Fibroblast of skin of right quadriceps (primary cell): Measurements from ENCODE around the gene BCLAF1.
"Not testable (repeated sequence)": the region's sequence is repeated elsewhere in the genome, so short reads cannot be mapped to it uniquely, and the experiment has no call there.

Source experiments
- DNase-seq: peaks from one replicate; pipeline ENCODE4 v3.0.0-alpha.2; 2013

The BCLAF1 gene

GRCh38 chr6:136308469-136308868, 18.8 kb upstream of the BCLAF1 start:
- not testable (repeated sequence) for DNase-seq

- no peak for DNase-seq
Measured at GRCh38 chr6:136307351-136307750, 17.7 kb upstream of the BCLAF1 start.

GRCh38 chr6:136306466-136306865, 16.8 kb upstream of the BCLAF1 start:
- no peak for DNase-seq

GRCh38 chr6:136304410-136304809, 14.8 kb upstream of the BCLAF1 start:
- no peak for DNase-seq

- no peak for DNase-seq
Measured at GRCh38 chr6:136303516-136303915, 13.9 kb upstream of the BCLAF1 start.

GRCh38 chr6:136294621-136295020, 5.0 kb upstream of the BCLAF1 start:
- DNase-seq = no peak

GRCh38 chr6:136290410-136291010, 864 bp upstream of the BCLAF1 start:
- DNase-seq = peak; percentile 89

- peak; percentile 90 for DNase-seq
Measured at GRCh38 chr6:136289327-136289578, 393 bp downstream of the BCLAF1 start.

- peak; percentile 92 for DNase-seq
Measured at GRCh38 chr6:136288566-136289326, 900 bp downstream of the BCLAF1 start.

- DNase-seq = peak; percentile 38
Measured at GRCh38 chr6:136284909-136285308, 4.7 kb downstream of the BCLAF1 start.

GRCh38 chr6:136282906-136283305, 6.7 kb downstream of the BCLAF1 start:
- no peak for DNase-seq

GRCh38 chr6:136280032-136280609, 9.5 kb downstream of the BCLAF1 start:
- DNase-seq = no peak

- DNase-seq = no peak
Measured at GRCh38 chr6:136274062-136274461, 15.6 kb downstream of the BCLAF1 start.

- DNase-seq = no peak
Measured at GRCh38 chr6:136265101-136265500, 24.5 kb downstream of the BCLAF1 start.

GRCh38 chr6:136262940-136263339, 26.7 kb downstream of the BCLAF1 start:
- no peak for DNase-seq

- no peak for DNase-seq
Measured at GRCh38 chr6:136254851-136255466, 34.7 kb downstream of the BCLAF1 start.

GRCh38 chr6:136253734-136254133, 35.9 kb downstream of the BCLAF1 start:
- DNase-seq = no peak

GRCh38 chr6:136252441-136252840, 37.2 kb downstream of the BCLAF1 start:
- DNase-seq = no peak

GRCh38 chr6:136251394-136251793, 38.3 kb downstream of the BCLAF1 start:
- no peak for DNase-seq

- no peak for DNase-seq
Measured at GRCh38 chr6:136250686-136251008, 39.0 kb downstream of the BCLAF1 start.

- peak; percentile 99 for DNase-seq
Measured at GRCh38 chr6:136249811-136250685, 39.6 kb downstream of the BCLAF1 start, which contains the start of gene MTFR2. TSS of gene MTFR2 (minus strand) at chr6:136250311. CDS start at chr6:136249099, 1,212 bp downstream.

GRCh38 chr6:136249336-136249735, 40.3 kb downstream of the BCLAF1 start:
- DNase-seq = no peak

- peak; percentile 32 for DNase-seq
Measured at GRCh38 chr6:136244061-136244616, 45.5 kb downstream of the BCLAF1 start.
